Chondrocyte (in vitro differentiated cells): ENCODE measurements around the gene SETBP1. TPM values are rescaled to one million over a fixed set of nuclear protein-coding genes. Genes with fewer than 3 reads are reported as not detected.

ENCODE experiments used
- DNase-seq: peaks from one replicate; pipeline ENCODE4 v3.0.0; 2021; ENCODE audit warnings: mixed read lengths, low spot score
- H3K27ac Mint-ChIP-seq: one replicate; pipeline ENCODE4 v1.8.0; 2021; ENCODE audit warnings: mild to moderate bottlenecking, moderate library complexity, mixed read lengths; ENCODE audit not compliant: unreplicated experiment
- H3K27me3 Mint-ChIP-seq: 2 replicates; pipeline ENCODE4 v1.8.0; 2021; ENCODE audit warnings: low read depth, mixed read lengths
- H3K36me3 Mint-ChIP-seq: 2 replicates; pipeline ENCODE4 v1.8.0; 2021; ENCODE audit warnings: low read depth, mixed read lengths
- H3K4me1 Mint-ChIP-seq: 2 replicates; pipeline ENCODE4 v1.8.0; 2021; ENCODE audit warnings: low read depth, mild to moderate bottlenecking, mixed read lengths
- H3K4me3 Mint-ChIP-seq: one replicate; pipeline ENCODE4 v1.8.0; 2021; ENCODE audit warnings: mild to moderate bottlenecking, moderate library complexity, mixed read lengths; ENCODE audit not compliant: unreplicated experiment
- H3K9me3 Mint-ChIP-seq: 2 replicates; pipeline ENCODE4 v1.8.0; 2021; ENCODE audit warnings: low read depth, mixed read lengths
- CTCF ChIP-seq: fragments of 200-600 bp; sonication (generic); IDR thresholded peaks from 2 replicates; pipeline ENCODE4 v1.5.0; 2021; ENCODE audit warnings: antibody characterized with exemption, mild to moderate bottlenecking, moderate library complexity
- total RNA-seq: library from RNA; stranded (reverse); gene quantifications from 3 replicates; pipeline ENCODE4 v1.2.1, GENCODE V29; 2021

Gene SETBP1
- total RNA-seq, 1 donor from 2014 or later, result 29.3 TPM

GRCh38 chr18:45039376-45039775 is 358.7 kb downstream of the SETBP1 start:
- TF ChIP-seq CTCF, result no peak
- H3K36me3 Mint-ChIP-seq, result peaks cover 9% of the 10 kb centered on the region
- H3K9me3 Mint-ChIP-seq, result no peaks in the 10 kb centered on the region
- no peak for DNase-seq
- H3K4me1 Mint-ChIP-seq, result no peaks in the 10 kb centered on the region
- H3K27me3 Mint-ChIP-seq, result no peaks in the 10 kb centered on the region
- no peak overlapping the region for H3K4me3 Mint-ChIP-seq
- no peak overlapping the region for H3K27ac Mint-ChIP-seq

DNA sequence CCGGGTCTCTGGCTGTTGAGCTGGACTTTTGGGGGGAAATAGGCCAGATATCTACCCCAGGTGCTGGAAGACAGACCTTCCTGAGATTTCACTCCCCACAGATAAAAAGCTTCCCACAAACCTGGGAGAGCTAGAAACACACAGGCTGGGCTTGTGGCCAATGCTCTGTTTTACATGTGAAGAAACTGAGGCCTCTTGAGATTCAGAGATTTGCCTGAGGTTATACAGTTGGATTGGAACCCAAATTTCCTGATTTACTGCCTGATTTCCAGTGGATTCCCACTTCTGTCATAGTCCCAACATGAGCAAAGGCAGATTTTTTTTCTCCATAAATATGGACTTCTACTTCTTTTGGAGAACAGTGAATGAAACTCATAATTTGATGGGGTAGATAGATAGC is 360.2 kb downstream of the SETBP1 start:
- H3K36me3 Mint-ChIP-seq, result peaks cover 9% of the 10 kb centered on the region
- DNase-seq, result no peak
- no peaks in the 10 kb centered on the region for H3K9me3 Mint-ChIP-seq
- no peak for TF ChIP-seq CTCF
- no peaks in the 10 kb centered on the region for H3K4me1 Mint-ChIP-seq
- no peaks in the 10 kb centered on the region for H3K27me3 Mint-ChIP-seq
- H3K27ac Mint-ChIP-seq, result no peak overlapping the region
- no peak overlapping the region for H3K4me3 Mint-ChIP-seq

DNA sequence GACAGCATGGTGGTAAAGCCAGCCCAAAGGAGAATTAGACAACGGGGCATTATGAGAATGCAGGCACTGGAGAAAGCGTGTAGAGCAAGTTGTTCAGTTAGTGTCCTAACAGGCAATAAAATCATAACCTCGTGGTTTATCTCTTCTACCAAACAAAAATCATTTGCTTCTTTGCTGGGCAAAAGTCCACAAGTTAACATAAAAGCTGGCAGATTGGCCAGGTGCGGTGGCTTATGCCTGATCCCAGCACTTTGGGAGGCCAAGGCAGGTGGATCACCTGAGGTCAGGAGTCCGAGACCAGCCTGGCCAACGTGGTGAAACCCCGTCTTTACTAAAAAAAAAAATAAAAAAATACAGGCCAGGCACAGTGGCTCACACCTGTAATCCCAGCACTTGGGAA is 364.1 kb downstream of the SETBP1 start:
- Mint-ChIP-seq H3K9me3 (no peaks in the 10 kb centered on the region), H3K4me1 (peaks cover 9% of the 10 kb centered on the region), H3K4me3 (no peak overlapping the region), H3K27ac (no peak overlapping the region), H3K36me3 (peaks cover 7% of the 10 kb centered on the region), H3K27me3 (no peaks in the 10 kb centered on the region)
- no peak for DNase-seq
- TF ChIP-seq CTCF, result no peak

DNA sequence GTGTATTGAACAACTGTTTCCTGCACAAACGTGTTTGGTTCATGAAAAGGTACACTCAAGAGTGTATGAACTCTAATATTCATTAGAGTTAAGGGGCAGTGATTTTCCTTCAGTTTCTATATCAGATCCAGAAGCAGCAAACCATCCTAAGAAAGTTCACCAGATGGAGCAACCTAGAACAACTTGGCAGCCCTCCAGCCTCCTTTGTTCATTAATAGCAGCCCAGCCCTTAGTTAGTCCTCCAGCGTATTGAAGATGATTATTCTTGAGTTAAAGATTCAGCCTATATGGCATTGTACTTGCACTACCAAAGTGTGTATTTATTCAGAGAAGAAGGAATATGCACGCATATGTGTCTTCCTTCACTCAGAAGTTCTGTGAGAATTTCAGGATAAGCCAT is 365.5 kb downstream of the SETBP1 start:
- no peaks in the 10 kb centered on the region for H3K9me3 Mint-ChIP-seq
- H3K36me3 Mint-ChIP-seq, result peaks cover 6% of the 10 kb centered on the region
- no peak for TF ChIP-seq CTCF
- no peak overlapping the region for H3K4me3 Mint-ChIP-seq
- peaks cover 23% of the 10 kb centered on the region for H3K4me1 Mint-ChIP-seq
- DNase-seq, result no peak
- H3K27me3 Mint-ChIP-seq, result no peaks in the 10 kb centered on the region
- no peak overlapping the region for H3K27ac Mint-ChIP-seq

GRCh38 chr18:45046961-45047360 is 366.3 kb downstream of the SETBP1 start:
- no peaks in the 10 kb centered on the region for H3K9me3 Mint-ChIP-seq
- DNase-seq, result no peak
- no peak overlapping the region for H3K4me3 Mint-ChIP-seq
- H3K27me3 Mint-ChIP-seq, result no peaks in the 10 kb centered on the region
- no peak overlapping the region for H3K27ac Mint-ChIP-seq
- H3K4me1 Mint-ChIP-seq, result peaks cover 30% of the 10 kb centered on the region
- no peak for TF ChIP-seq CTCF
- peaks cover 6% of the 10 kb centered on the region for H3K36me3 Mint-ChIP-seq
